PC-9 (cell line): ENCODE measurements around the gene KY. TPM values are rescaled to one million over a fixed set of nuclear protein-coding genes. Genes with fewer than 3 reads are reported as not detected.

ENCODE experiments used
- BruUV-seq: library from RNA; stranded (reverse); fragments of 400-500 nt; replicated peaks from 2 replicates; lab custom pipeline; 2021; lab: Mats Ljungman, UMichigan
- CTCF ChIA-PET: fragments of 300-600 bp; sonication (Branson Sonifier 250); formaldehyde crosslinking; loops from one replicate; lab custom pipeline; 2022; ENCODE audit warnings: antibody characterized with exemption; lab: Charles Lee
- POLR2A ChIA-PET: fragments of 300-600 bp; sonication (Branson Sonifier 250); formaldehyde crosslinking; loops from one replicate; lab custom pipeline; 2022; ENCODE audit warnings: antibody characterized with exemption; ENCODE audit not compliant: unreplicated experiment; lab: Charles Lee
- DNase-seq, 2 experiments: peaks; one replicate each; pipeline versions ENCODE4 v3.0.0 to v3.0.0-alpha.2; 2015 to 2022; ENCODE audit warnings: mixed read lengths in 1 of 2
- H2AFZ ChIP-seq: fragments of 200-600 bp; sonication (generic); 2 replicates; pipeline ENCODE4 v1.8.1; 2017; ENCODE audit warnings: antibody characterized with exemption
- H3F3A ChIP-seq: fragments of 200-600 bp; sonication (generic); 2 replicates; pipeline ENCODE4 v1.8.1; 2017; ENCODE audit warnings: antibody characterized with exemption, mild to moderate bottlenecking, low read depth; ENCODE audit not compliant: insufficient read depth
- H3K27ac ChIP-seq: fragments of 200-600 bp; sonication (generic); 2 replicates; pipeline ENCODE4 v1.6.1; 2016; ENCODE audit warnings: mixed run types
- H3K27me3 ChIP-seq: fragments of 200-600 bp; sonication (generic); 2 replicates; pipeline ENCODE4 v1.6.1; 2016; ENCODE audit warnings: low read depth, mixed run types; ENCODE audit not compliant: insufficient read depth
- H3K36me3 ChIP-seq: fragments of 200-600 bp; sonication (generic); 2 replicates; pipeline ENCODE4 v1.6.1; 2016; ENCODE audit warnings: low read depth, mixed run types
- H3K4me1 ChIP-seq: fragments of 200-600 bp; sonication (generic); replicated peaks from 2 replicates; pipeline ENCODE4 v1.6.1; 2016; ENCODE audit warnings: mixed run types; ENCODE audit not compliant: insufficient read depth
- H3K4me2 ChIP-seq: fragments of 200-600 bp; sonication (generic); 2 replicates; pipeline ENCODE4 v1.6.1; 2017; ENCODE audit warnings: mixed run types
- H3K4me3 ChIP-seq: fragments of 200-600 bp; sonication (generic); 2 replicates; pipeline ENCODE4 v1.6.1; 2016; ENCODE audit warnings: mixed run types
- H3K79me2 ChIP-seq: fragments of 200-600 bp; sonication (generic); 2 replicates; pipeline ENCODE4 v1.6.1; 2017; ENCODE audit warnings: low read depth, mixed run types
- H3K9me2 ChIP-seq: fragments of 200-600 bp; sonication (generic); 2 replicates; pipeline ENCODE4 v1.8.1; 2017; ENCODE audit warnings: mild to moderate bottlenecking; ENCODE audit not compliant: insufficient read depth
- H3K9me3 ChIP-seq: fragments of 200-600 bp; sonication (generic); 2 replicates; pipeline ENCODE4 v1.8.1; 2016; ENCODE audit warnings: low read depth; ENCODE audit not compliant: insufficient read depth
- H4K20me1 ChIP-seq: fragments of 200-600 bp; sonication (generic); 2 replicates; pipeline ENCODE4 v1.8.1; 2017; ENCODE audit not compliant: insufficient read depth
- EZH2 ChIP-seq: fragments of 200-600 bp; sonication (generic); IDR thresholded peaks from 2 replicates; pipeline ENCODE4 v1.8.0; 2017; ENCODE audit warnings: antibody characterized with exemption, low read depth
- intact Hi-C: fragments of 100-400 bp; cut with micrococcal nuclease; formaldehyde crosslinking; loops from one replicate; pipeline ENCODE4 v1.10.0; 2022; ENCODE audit not compliant: unreplicated experiment
- total RNA-seq: library from RNA; stranded (reverse); gene quantifications from 2 replicates; pipeline ENCODE4 v1.2.3, GENCODE V29; 2021
- TF ChIP-seq, protein P1 (sequence below): fragments of 200-600 bp; sonication (generic); conservative IDR thresholded peaks from 2 replicates; pipeline ENCODE4 v1.6.1; 2017; ENCODE audit warnings: mixed run types, antibody characterized with exemption, mild to moderate bottlenecking, moderate library complexity

The KY gene
- total RNA-seq, 1 experiment from 2014 or later = not detected

- DNase-seq = no peak
- intact Hi-C loops = no loop called here
- Histone ChIP-seq H3F3A (no peaks in the 10 kb centered on the region), H3K27ac (no peak overlapping the region), H3K79me2 (no peaks in the 10 kb centered on the region), H3K27me3 (peaks cover 54% of the 10 kb centered on the region), H3K9me3 (no peaks in the 10 kb centered on the region), H3K9me2 (no peaks in the 10 kb centered on the region), H3K4me2 (no peak overlapping the region), H2AFZ (no peak overlapping the region), H3K36me3 (no peaks in the 10 kb centered on the region), H4K20me1 (no peaks in the 10 kb centered on the region), H3K4me1 (no peaks in the 10 kb centered on the region), H3K4me3 (no peak overlapping the region)
- TF ChIP-seq EZH2 = no peak
- BruUV-seq = no TSS peak
- CTCF ChIA-PET = no interaction called here
- POLR2A ChIA-PET = no interaction called here
Measured at GRCh38 chr3:134665243-134665642, 14.4 kb upstream of the KY start.

GRCh38 chr3:134663721-134664456 is 13.1 kb upstream of the KY start:
- no peaks in the 10 kb centered on the region for H3K4me1 ChIP-seq
- no peak for DNase-seq
- peaks cover 62% of the 10 kb centered on the region for H3K27me3 ChIP-seq
- CTCF ChIA-PET = no interaction called here
- no peak overlapping the region for H3K27ac ChIP-seq
- H3F3A ChIP-seq = no peaks in the 10 kb centered on the region
- no peaks in the 10 kb centered on the region for H4K20me1 ChIP-seq
- no peak overlapping the region for H3K4me2 ChIP-seq
- POLR2A ChIA-PET = no interaction called here
- no peak overlapping the region for H3K4me3 ChIP-seq
- no TSS peak for BruUV-seq
- no peaks in the 10 kb centered on the region for H3K36me3 ChIP-seq
- TF ChIP-seq, protein P1, sequence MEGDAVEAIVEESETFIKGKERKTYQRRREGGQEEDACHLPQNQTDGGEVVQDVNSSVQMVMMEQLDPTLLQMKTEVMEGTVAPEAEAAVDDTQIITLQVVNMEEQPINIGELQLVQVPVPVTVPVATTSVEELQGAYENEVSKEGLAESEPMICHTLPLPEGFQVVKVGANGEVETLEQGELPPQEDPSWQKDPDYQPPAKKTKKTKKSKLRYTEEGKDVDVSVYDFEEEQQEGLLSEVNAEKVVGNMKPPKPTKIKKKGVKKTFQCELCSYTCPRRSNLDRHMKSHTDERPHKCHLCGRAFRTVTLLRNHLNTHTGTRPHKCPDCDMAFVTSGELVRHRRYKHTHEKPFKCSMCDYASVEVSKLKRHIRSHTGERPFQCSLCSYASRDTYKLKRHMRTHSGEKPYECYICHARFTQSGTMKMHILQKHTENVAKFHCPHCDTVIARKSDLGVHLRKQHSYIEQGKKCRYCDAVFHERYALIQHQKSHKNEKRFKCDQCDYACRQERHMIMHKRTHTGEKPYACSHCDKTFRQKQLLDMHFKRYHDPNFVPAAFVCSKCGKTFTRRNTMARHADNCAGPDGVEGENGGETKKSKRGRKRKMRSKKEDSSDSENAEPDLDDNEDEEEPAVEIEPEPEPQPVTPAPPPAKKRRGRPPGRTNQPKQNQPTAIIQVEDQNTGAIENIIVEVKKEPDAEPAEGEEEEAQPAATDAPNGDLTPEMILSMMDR = no peak
- H3K79me2 ChIP-seq = no peaks in the 10 kb centered on the region
- no peaks in the 10 kb centered on the region for H3K9me2 ChIP-seq
- intact Hi-C loops = no loop called here
- no peak overlapping the region for H2AFZ ChIP-seq
- no peaks in the 10 kb centered on the region for H3K9me3 ChIP-seq

- H2AFZ ChIP-seq = no peak overlapping the region
- no peaks in the 10 kb centered on the region for H3K36me3 ChIP-seq
- H3K9me2 ChIP-seq = no peaks in the 10 kb centered on the region
- no peaks in the 10 kb centered on the region for H4K20me1 ChIP-seq
- no peaks in the 10 kb centered on the region for H3K79me2 ChIP-seq
- no peak overlapping the region for H3K4me2 ChIP-seq
- H3K27me3 ChIP-seq = peaks cover 66% of the 10 kb centered on the region
- no peak overlapping the region for H3K27ac ChIP-seq
- no peaks in the 10 kb centered on the region for H3K9me3 ChIP-seq
- ChIA-PET POLR2A (no interaction called here), CTCF (no interaction called here)
- TF ChIP-seq, protein P1 = no peak
- no peak for TF ChIP-seq EZH2
- no peaks in the 10 kb centered on the region for H3K4me1 ChIP-seq
- no peak overlapping the region for H3K4me3 ChIP-seq
- intact Hi-C loops = no loop called here
- BruUV-seq = no TSS peak
- no peaks in the 10 kb centered on the region for H3F3A ChIP-seq
- no peak for DNase-seq
Measured at GRCh38 chr3:134660046-134660441, 9.2 kb upstream of the KY start.
